ENCODE results near the gene ITGA11.

Gene ITGA11

GRCh38 chr15:68412218-68412617 is 19.7 kb downstream of the ITGA11 start:
- Histone ChIP-seq H3K27me3 (ENCODE audit: insufficient read depth, low read length) (0 out of 2 replicates have a peak, but pooled peaks cover 3% of the 10 kb centered on the region), H3K9me3 (ENCODE audit: low read length) (no peaks in the 10 kb centered on the region)

DNA sequence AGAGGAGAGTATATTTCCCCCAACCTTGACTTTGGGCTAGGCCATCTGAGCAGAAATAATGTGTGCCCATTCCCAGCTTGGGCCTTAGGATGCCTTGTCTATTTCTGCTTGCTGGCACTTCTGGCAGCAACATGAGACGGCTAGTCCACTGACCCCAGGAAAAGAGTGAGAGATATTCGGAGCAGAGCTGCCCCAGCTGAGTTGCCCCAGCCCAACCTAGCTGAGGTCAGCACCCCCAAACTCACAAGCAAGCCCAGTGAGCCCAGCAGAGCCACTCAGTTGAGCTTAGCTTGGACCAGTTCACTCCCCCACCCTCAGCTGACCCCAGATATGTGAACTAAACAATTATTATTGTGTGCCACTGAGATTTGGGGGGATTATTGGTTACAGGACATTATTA is 20.2 kb downstream of the ITGA11 start:
- no peaks in the 10 kb centered on the region for H3K9me3 ChIP-seq (ENCODE audit: low read length)
- H3K4me3 ChIP-seq (ENCODE audit: low read depth, low read length, poor library complexity, severe bottlenecking): no peak overlapping the region
- H3K9ac ChIP-seq (ENCODE audit: low read length): no peak overlapping the region
- H4K20me1 ChIP-seq (ENCODE audit: insufficient read depth, low read length): no peaks in the 10 kb centered on the region
- no peak overlapping the region for H2AFZ ChIP-seq (ENCODE audit: low read length)
- no peaks in the 10 kb centered on the region for H3F3A ChIP-seq (ENCODE audit: insufficient read depth, low read length)
- H3K36me3 ChIP-seq (ENCODE audit: insufficient read depth, low read length): no peaks in the 10 kb centered on the region
- no peak overlapping the region for H3K4me2 ChIP-seq (ENCODE audit: low read length)
- H3K4me1 ChIP-seq (ENCODE audit: insufficient read depth, low read length, severe bottlenecking): no peaks in the 10 kb centered on the region
- no peak overlapping the region for H3K27ac ChIP-seq (ENCODE audit: low read depth, low read length, poor library complexity, severe bottlenecking)
- no peaks in the 10 kb centered on the region for H3K9me2 ChIP-seq (ENCODE audit: low read depth, low read length)
- TF ChIP-seq EZH2 (IDR thresholded peaks at IDR 0.05; ENCODE audit: borderline replicate concordance, low read length): no peak
- TF ChIP-seq, protein P1, sequence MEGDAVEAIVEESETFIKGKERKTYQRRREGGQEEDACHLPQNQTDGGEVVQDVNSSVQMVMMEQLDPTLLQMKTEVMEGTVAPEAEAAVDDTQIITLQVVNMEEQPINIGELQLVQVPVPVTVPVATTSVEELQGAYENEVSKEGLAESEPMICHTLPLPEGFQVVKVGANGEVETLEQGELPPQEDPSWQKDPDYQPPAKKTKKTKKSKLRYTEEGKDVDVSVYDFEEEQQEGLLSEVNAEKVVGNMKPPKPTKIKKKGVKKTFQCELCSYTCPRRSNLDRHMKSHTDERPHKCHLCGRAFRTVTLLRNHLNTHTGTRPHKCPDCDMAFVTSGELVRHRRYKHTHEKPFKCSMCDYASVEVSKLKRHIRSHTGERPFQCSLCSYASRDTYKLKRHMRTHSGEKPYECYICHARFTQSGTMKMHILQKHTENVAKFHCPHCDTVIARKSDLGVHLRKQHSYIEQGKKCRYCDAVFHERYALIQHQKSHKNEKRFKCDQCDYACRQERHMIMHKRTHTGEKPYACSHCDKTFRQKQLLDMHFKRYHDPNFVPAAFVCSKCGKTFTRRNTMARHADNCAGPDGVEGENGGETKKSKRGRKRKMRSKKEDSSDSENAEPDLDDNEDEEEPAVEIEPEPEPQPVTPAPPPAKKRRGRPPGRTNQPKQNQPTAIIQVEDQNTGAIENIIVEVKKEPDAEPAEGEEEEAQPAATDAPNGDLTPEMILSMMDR (IDR thresholded peaks at IDR 0.05; ENCODE audit: low read length): no peak
- H3K79me2 ChIP-seq (ENCODE audit: insufficient read depth, low read length): no peaks in the 10 kb centered on the region
- no peaks in the 10 kb centered on the region for H3K27me3 ChIP-seq (ENCODE audit: insufficient read depth, low read length)

More at GRCh38 chr15:68412218-68412617, 19.7 kb downstream of the ITGA11 start:
- H3K79me2 ChIP-seq (ENCODE audit: insufficient read depth, low read length): no peaks in the 10 kb centered on the region
- H4K20me1 ChIP-seq (ENCODE audit: insufficient read depth, low read length): no peaks in the 10 kb centered on the region
- no peaks in the 10 kb centered on the region for H3K36me3 ChIP-seq (ENCODE audit: insufficient read depth, low read length)
- no peak for TF ChIP-seq EZH2 (IDR thresholded peaks at IDR 0.05; ENCODE audit: borderline replicate concordance, low read length)
- TF ChIP-seq, protein P1 (IDR thresholded peaks at IDR 0.05; ENCODE audit: low read length): no peak
- H3F3A ChIP-seq (ENCODE audit: insufficient read depth, low read length): no peaks in the 10 kb centered on the region
- no peak overlapping the region for H2AFZ ChIP-seq (ENCODE audit: low read length)
- no peak overlapping the region for H3K4me3 ChIP-seq (ENCODE audit: low read depth, low read length, poor library complexity, severe bottlenecking)
- no peak overlapping the region for H3K27ac ChIP-seq (ENCODE audit: low read depth, low read length, poor library complexity, severe bottlenecking)
- H3K4me2 ChIP-seq (ENCODE audit: low read length): no peak overlapping the region
- H3K9ac ChIP-seq (ENCODE audit: low read length): no peak overlapping the region
- no peaks in the 10 kb centered on the region for H3K9me2 ChIP-seq (ENCODE audit: low read depth, low read length)
- H3K4me1 ChIP-seq (ENCODE audit: insufficient read depth, low read length, severe bottlenecking): no peaks in the 10 kb centered on the region

GRCh38 chr15:68411343-68411675 is 20.7 kb downstream of the ITGA11 start:
- H3K79me2 ChIP-seq (ENCODE audit: insufficient read depth, low read length): no peaks in the 10 kb centered on the region
- no peak overlapping the region for H3K9ac ChIP-seq (ENCODE audit: low read length)
- H3K27me3 ChIP-seq (ENCODE audit: insufficient read depth, low read length): no peaks in the 10 kb centered on the region
- no peaks in the 10 kb centered on the region for H3F3A ChIP-seq (ENCODE audit: insufficient read depth, low read length)
- no peaks in the 10 kb centered on the region for H3K4me1 ChIP-seq (ENCODE audit: insufficient read depth, low read length, severe bottlenecking)
- H3K9me3 ChIP-seq (ENCODE audit: low read length): no peaks in the 10 kb centered on the region
- H4K20me1 ChIP-seq (ENCODE audit: insufficient read depth, low read length): no peaks in the 10 kb centered on the region
- H3K36me3 ChIP-seq (ENCODE audit: insufficient read depth, low read length): no peaks in the 10 kb centered on the region
- H3K4me2 ChIP-seq (ENCODE audit: low read length): no peak overlapping the region
- TF ChIP-seq, protein P1 (IDR thresholded peaks at IDR 0.05; ENCODE audit: low read length): no peak
- no peak for TF ChIP-seq EZH2 (IDR thresholded peaks at IDR 0.05; ENCODE audit: borderline replicate concordance, low read length)
- no peak overlapping the region for H3K4me3 ChIP-seq (ENCODE audit: low read depth, low read length, poor library complexity, severe bottlenecking)
- H2AFZ ChIP-seq (ENCODE audit: low read length): no peak overlapping the region
- H3K27ac ChIP-seq (ENCODE audit: low read depth, low read length, poor library complexity, severe bottlenecking): no peak overlapping the region
- H3K9me2 ChIP-seq (ENCODE audit: low read depth, low read length): no peaks in the 10 kb centered on the region

Measured in OCI-LY1 (cell line).